Measurements from ENCODE around the gene CFAP221. TPM values are rescaled to one million over a fixed set of nuclear protein-coding genes. Genes with fewer than 3 reads are reported as not detected.

The CFAP221 gene
- total RNA-seq, 1 donor from 2014 or later = 26.3 TPM

DNA sequence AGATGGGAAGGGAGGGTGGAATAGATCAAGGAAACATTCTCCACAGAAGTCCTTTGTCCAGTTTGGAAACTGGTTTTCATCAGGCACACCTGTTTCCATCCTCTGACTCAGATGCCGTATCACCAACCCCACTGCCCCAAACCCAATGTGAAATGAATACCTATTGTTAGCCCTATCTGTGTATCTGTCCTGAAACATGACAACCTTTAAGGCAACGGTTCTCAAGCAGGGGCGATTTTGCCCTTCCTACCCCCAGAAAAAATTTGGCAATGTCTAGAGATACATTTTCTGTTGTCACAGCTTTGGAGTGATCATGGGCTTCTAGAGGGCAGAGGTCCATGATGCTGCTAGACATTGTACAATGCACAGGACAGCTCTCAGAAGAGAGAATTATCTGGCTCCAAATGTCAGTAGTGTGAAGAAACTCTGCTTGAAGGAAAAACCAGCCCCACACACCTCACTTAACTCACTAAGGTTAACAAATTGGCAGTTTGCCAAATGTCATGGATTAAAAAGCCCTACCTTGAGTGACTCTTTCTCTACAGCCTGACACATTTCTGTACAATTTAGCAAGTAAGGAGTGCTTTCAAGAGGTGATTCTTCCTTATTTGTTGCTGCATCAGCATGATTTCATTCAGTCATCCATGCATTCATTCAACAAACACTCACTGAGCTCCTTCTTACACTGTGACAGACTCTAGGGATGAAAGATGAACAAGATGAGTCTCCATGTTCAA lies 23.4 kb upstream of the CFAP221 start:
- no peak overlapping the region for H3K27ac ChIP-seq
- peaks cover 33% of the 10 kb centered on the region for H3K27me3 ChIP-seq
- H3K4me3 ChIP-seq = no peak overlapping the region
- intact Hi-C loops (cut with DNase I) = no loop called here
- H3K9me3 ChIP-seq = no peaks in the 10 kb centered on the region
- no peak for ATAC-seq
- no peaks in the 10 kb centered on the region for H3K36me3 ChIP-seq
- DNase-seq = no peak
- no peaks in the 10 kb centered on the region for H3K4me1 ChIP-seq
- TF ChIP-seq, protein P1, sequence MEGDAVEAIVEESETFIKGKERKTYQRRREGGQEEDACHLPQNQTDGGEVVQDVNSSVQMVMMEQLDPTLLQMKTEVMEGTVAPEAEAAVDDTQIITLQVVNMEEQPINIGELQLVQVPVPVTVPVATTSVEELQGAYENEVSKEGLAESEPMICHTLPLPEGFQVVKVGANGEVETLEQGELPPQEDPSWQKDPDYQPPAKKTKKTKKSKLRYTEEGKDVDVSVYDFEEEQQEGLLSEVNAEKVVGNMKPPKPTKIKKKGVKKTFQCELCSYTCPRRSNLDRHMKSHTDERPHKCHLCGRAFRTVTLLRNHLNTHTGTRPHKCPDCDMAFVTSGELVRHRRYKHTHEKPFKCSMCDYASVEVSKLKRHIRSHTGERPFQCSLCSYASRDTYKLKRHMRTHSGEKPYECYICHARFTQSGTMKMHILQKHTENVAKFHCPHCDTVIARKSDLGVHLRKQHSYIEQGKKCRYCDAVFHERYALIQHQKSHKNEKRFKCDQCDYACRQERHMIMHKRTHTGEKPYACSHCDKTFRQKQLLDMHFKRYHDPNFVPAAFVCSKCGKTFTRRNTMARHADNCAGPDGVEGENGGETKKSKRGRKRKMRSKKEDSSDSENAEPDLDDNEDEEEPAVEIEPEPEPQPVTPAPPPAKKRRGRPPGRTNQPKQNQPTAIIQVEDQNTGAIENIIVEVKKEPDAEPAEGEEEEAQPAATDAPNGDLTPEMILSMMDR (IDR thresholded peaks at IDR 0.05) = no peak

DNA sequence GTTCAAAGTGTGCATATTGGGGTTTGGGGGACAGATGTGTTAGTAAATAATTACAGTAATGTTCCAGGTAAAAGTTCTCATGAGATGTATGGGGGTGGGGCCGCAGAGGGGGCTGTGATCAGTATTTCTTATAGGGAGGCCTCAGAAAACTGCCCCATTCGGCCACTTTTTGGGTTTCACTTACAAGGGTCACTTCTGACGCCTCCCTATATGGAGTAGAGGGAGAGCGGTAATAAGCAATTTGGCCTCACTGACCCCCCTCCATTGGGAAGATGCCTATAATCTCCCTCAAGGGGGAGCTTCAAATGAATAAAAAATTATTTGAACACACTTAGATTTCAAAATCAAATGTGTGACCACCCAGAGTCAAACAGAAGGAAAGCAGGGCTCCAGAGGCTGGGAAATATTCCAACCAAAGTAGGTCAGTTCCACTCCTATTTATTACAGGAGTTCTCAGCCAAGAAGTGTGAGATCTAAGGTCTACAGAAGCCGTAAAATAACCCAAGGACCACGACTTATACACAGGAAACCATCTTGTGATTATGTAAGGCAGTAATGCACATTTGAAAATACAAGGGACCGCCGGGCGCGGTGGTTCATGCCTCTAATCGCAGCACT lies 22.7 kb upstream of the CFAP221 start:
- H3K27ac ChIP-seq = no peak overlapping the region
- no peaks in the 10 kb centered on the region for H3K9me3 ChIP-seq
- H3K4me3 ChIP-seq = no peak overlapping the region
- DNase-seq = no peak
- H3K27me3 ChIP-seq = peaks cover 33% of the 10 kb centered on the region
- no peaks in the 10 kb centered on the region for H3K36me3 ChIP-seq
- ATAC-seq = no peak
- intact Hi-C loops (cut with DNase I) = no loop called here
- no peaks in the 10 kb centered on the region for H3K4me1 ChIP-seq
- TF ChIP-seq, protein P1 (IDR thresholded peaks at IDR 0.05) = no peak

DNA sequence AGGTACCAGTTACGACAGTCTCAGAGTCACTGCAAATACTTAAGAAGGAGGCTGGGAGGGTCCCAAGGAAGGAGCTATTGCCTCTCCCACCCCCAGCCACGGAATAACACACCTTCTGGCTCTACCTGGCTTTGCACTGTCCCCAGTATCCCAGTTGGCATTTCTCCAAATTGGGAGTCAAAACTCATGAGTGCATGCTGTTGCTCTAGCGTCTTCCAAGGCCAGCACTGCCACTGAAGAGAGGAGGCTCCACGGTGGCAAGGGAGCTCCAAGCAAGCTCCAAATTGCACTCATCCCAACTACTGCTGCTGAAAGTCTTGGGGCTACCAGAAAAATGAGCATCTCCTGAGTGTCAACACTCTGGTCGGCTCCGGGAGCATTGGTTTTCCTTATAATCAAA lies 21.6 kb upstream of the CFAP221 start:
- intact Hi-C loops (cut with DNase I) = no loop called here
- H3K27ac ChIP-seq = no peak overlapping the region

DNA sequence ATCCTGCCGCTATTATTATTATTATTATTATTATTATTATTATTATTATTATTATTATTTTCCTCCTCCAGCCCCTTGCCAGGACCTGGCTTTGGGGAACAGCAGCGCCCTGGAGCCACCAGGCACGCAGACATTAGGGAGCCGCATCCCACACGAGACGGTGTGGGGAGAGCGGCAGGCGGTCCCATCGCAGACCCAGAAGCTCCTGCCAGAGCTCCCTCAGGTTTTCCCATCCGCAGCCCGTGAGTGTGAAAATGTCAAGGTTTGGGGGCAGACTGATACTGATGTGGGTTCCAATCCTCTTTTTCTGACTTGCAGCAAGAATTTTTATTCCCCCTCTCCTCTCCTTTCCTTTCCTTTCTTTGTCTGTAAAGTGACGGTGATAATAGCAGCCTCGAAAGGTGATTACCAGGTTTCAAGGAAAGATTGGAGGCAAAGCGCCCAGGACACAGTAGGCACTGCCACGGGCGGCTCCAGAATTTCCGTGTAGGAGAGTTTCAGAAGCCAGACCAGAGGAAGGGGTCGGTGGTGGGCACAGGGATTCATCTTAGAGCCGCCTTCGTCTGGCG lies 20.8 kb upstream of the CFAP221 start:
- H3K4me1 ChIP-seq = no peaks in the 10 kb centered on the region
- peaks cover 33% of the 10 kb centered on the region for H3K27me3 ChIP-seq
- DNase-seq (no peak), ATAC-seq (no peak)
- peak overlapping the region; percentile 60 for H3K27ac ChIP-seq
- intact Hi-C loops (cut with DNase I) = no loop called here
- no peaks in the 10 kb centered on the region for H3K9me3 ChIP-seq
- no peaks in the 10 kb centered on the region for H3K36me3 ChIP-seq
- TF ChIP-seq, protein P1 (IDR thresholded peaks at IDR 0.05) = no peak
- peak overlapping the region; percentile 45 for H3K4me3 ChIP-seq

More for the DNA sequence above, 21.6 kb upstream of the CFAP221 start:
- TF ChIP-seq, protein P1 (IDR thresholded peaks at IDR 0.05) = no peak
- DNase-seq (no peak), ATAC-seq (peak; percentile 4)
- Histone ChIP-seq H3K4me3 (peak overlapping the region; percentile 45), H3K36me3 (no peaks in the 10 kb centered on the region), H3K4me1 (no peaks in the 10 kb centered on the region), H3K27me3 (peaks cover 33% of the 10 kb centered on the region), H3K9me3 (no peaks in the 10 kb centered on the region)

DNA sequence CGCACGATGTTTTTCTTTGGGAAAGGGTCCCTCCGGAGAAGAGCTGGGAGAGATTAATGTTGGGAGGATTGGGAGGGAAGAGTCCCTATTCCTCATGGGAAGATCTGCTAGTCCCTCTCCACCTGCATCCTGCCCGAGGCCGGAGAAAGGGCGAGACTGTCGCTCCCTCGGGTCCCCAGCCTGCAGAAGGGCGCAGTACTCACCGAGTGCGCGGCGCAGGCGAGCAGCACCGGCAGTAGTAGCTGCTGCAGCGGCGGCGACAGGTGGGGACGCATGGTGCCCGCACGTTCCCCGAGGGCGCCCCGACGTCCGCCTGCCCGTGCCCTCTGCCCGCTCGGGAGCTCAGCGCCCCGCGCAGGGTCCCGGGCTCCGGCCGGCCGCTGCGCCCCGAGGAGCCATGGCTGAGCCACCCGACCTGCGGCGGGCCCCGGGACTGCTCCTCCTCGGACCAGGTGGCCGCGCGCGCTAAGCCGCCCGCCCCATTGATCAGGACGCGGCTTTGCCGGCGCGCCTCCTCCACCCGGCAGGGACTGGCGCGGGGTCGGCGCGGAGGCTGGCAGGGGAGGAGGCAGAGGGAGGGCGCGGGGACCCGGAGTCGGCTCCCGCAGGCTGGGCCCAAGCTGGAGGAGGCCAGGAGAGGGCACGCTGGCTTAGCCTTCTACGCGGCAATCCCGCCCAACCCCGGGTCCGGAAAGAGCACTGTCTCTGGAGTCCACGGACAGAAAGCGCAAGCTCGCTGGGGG lies 20.1 kb upstream of the CFAP221 start, which contains the start of gene SCTR:
SCTR (minus strand) TSS at position 532 of the 743 bp plus-strand sequence; CDS start at position 275, 257 bp downstream.
- no peaks in the 10 kb centered on the region for H3K9me3 ChIP-seq
- peaks cover 33% of the 10 kb centered on the region for H3K27me3 ChIP-seq
- TF ChIP-seq, protein P1 (IDR thresholded peaks at IDR 0.05) = no peak
- H3K4me1 ChIP-seq = no peaks in the 10 kb centered on the region
- peak; percentile 71 for ATAC-seq
- intact Hi-C loops (cut with DNase I) = no loop called here
- H3K36me3 ChIP-seq = no peaks in the 10 kb centered on the region
- H3K4me3 ChIP-seq = peak within 1 kb of the TSS; percentile 45
- peak; percentile 73 for DNase-seq
- H3K27ac ChIP-seq = peak within 1 kb of the TSS; percentile 60

Data from upper lobe of right lung (tissue), 1 donor.